Smooth muscle cell (in vitro differentiated cells): Measurements from ENCODE around the gene TLK1. TPM values are rescaled to one million over a fixed set of nuclear protein-coding genes. Genes with fewer than 3 reads are reported as not detected.

Experiments
- DNase-seq: peaks from one replicate; lab custom pipeline; 2025; ENCODE audit not compliant: unreplicated experiment; lab: John Stamatoyannopoulos, UW
- H2AFZ ChIP-seq: fragments of 200-600 bp; sonication (generic); 2 replicates; pipeline ENCODE4 v1.6.0; 2016; ENCODE audit warnings: antibody characterized with exemption, low read depth, mild to moderate bottlenecking
- H3F3A ChIP-seq: fragments of 200-600 bp; sonication (generic); 2 replicates; pipeline ENCODE4 v1.6.0; 2017; ENCODE audit warnings: antibody characterized with exemption, low read depth
- H3K27ac ChIP-seq: fragments of 200-600 bp; sonication (generic); 2 replicates; pipeline ENCODE4 v1.5.1; 2016; ENCODE audit warnings: low read depth, mild to moderate bottlenecking
- H3K27me3 ChIP-seq: fragments of 200-600 bp; sonication (generic); 2 replicates; pipeline ENCODE4 v1.6.1; 2016; ENCODE audit warnings: low read depth, mild to moderate bottlenecking
- H3K36me3 ChIP-seq: fragments of 200-600 bp; sonication (generic); 2 replicates; pipeline ENCODE4 v1.5.1; 2016; ENCODE audit warnings: low read depth
- H3K4me1 ChIP-seq: fragments of 200-600 bp; sonication (generic); 2 replicates; pipeline ENCODE4 v1.5.1; 2016; ENCODE audit warnings: low read depth
- H3K4me2 ChIP-seq: fragments of 200-600 bp; sonication (generic); 2 replicates; pipeline ENCODE4 v1.6.0; 2016; ENCODE audit warnings: mild to moderate bottlenecking
- H3K4me3 ChIP-seq: fragments of 200-600 bp; sonication (generic); 2 replicates; pipeline ENCODE4 v1.5.1; 2016; ENCODE audit warnings: mild to moderate bottlenecking
- H3K79me2 ChIP-seq: fragments of 200-600 bp; sonication (generic); 2 replicates; pipeline ENCODE4 v1.6.0; 2016; ENCODE audit warnings: low read depth, mild to moderate bottlenecking
- H3K9ac ChIP-seq: fragments of 200-600 bp; sonication (generic); 2 replicates; pipeline ENCODE4 v1.6.0; 2016; ENCODE audit warnings: low read depth
- H3K9me3 ChIP-seq: fragments of 200-600 bp; sonication (generic); replicated peaks from 2 replicates; pipeline ENCODE4 v1.5.1; 2016; ENCODE audit warnings: low read depth
- H4K20me1 ChIP-seq: fragments of 200-600 bp; sonication (generic); 2 replicates; pipeline ENCODE4 v1.6.0; 2016; ENCODE audit warnings: low read depth
- WGBS: methylation state at CpG from one replicate; pipeline ENCODE4 v1.1.7; 2016; ENCODE audit warnings: low lambda C conversion rate; 5-methylcytosine and 5-hydroxymethylcytosine counted together
- polyA plus RNA-seq: library from polyadenylated mRNA; unstranded; fragments of >200 nt; fragmentation: Nextera tagmentation; extraction: Ambion mirVana; gene quantifications from 2 replicates; pipeline ENCODE4 v1.2.1, GENCODE V29; 2016
- total RNA-seq: library from RNA; depleted of rRNA; stranded (reverse); fragments of >200 nt; gene quantifications from 2 replicates; pipeline ENCODE4 v1.2.3, GENCODE V29; 2014
- TF ChIP-seq, protein P1 (sequence below): fragments of 200-600 bp; sonication (generic); IDR thresholded peaks from 2 replicates; pipeline ENCODE4 v1.5.1; 2017; ENCODE audit warnings: borderline replicate concordance, mild to moderate bottlenecking, antibody characterized with exemption; ENCODE audit not compliant: insufficient read depth, poor library complexity, severe bottlenecking

The TLK1 gene
- total and polyA plus RNA-seq, 2 experiments from 2014 or later, result 3.2 to 20.0 TPM

DNA sequence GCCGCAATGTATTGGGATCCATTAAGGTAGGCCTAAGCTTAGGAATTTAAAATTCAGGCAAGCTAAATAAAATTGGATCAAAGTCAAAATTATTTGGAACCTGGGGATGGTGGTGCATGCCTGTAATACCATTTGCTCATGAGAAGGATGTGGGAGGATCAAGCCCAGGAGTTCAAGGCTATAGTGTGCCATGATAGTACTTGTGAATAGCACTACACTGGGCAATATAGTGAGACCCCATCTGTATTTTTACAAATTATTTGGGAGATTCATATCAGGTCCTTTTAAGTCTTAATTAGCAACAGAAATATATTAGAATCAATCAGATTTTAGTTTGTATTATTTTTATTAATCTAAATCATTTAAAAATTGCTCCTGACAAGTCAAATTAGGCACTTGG, 39.8 kb upstream of the TLK1 start:
- no peak overlapping the region for H3K9ac ChIP-seq
- H3K4me3 ChIP-seq, result no peak overlapping the region
- H3K4me2 ChIP-seq, result no peak overlapping the region
- TF ChIP-seq, protein P1, sequence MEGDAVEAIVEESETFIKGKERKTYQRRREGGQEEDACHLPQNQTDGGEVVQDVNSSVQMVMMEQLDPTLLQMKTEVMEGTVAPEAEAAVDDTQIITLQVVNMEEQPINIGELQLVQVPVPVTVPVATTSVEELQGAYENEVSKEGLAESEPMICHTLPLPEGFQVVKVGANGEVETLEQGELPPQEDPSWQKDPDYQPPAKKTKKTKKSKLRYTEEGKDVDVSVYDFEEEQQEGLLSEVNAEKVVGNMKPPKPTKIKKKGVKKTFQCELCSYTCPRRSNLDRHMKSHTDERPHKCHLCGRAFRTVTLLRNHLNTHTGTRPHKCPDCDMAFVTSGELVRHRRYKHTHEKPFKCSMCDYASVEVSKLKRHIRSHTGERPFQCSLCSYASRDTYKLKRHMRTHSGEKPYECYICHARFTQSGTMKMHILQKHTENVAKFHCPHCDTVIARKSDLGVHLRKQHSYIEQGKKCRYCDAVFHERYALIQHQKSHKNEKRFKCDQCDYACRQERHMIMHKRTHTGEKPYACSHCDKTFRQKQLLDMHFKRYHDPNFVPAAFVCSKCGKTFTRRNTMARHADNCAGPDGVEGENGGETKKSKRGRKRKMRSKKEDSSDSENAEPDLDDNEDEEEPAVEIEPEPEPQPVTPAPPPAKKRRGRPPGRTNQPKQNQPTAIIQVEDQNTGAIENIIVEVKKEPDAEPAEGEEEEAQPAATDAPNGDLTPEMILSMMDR, result no peak
- H3K9me3 ChIP-seq, result no peaks in the 10 kb centered on the region
- DNase-seq, result no peak
- H3K4me1 ChIP-seq, result no peaks in the 10 kb centered on the region
- H3F3A ChIP-seq, result no peaks in the 10 kb centered on the region
- no peaks in the 10 kb centered on the region for H4K20me1 ChIP-seq
- WGBS, result 95% methylated on average over 1 of the region's 1 CpG
- no peaks in the 10 kb centered on the region for H3K36me3 ChIP-seq
- H2AFZ ChIP-seq, result no peak overlapping the region
- no peaks in the 10 kb centered on the region for H3K79me2 ChIP-seq
- H3K27ac ChIP-seq, result no peak overlapping the region
- no peaks in the 10 kb centered on the region for H3K27me3 ChIP-seq

DNA sequence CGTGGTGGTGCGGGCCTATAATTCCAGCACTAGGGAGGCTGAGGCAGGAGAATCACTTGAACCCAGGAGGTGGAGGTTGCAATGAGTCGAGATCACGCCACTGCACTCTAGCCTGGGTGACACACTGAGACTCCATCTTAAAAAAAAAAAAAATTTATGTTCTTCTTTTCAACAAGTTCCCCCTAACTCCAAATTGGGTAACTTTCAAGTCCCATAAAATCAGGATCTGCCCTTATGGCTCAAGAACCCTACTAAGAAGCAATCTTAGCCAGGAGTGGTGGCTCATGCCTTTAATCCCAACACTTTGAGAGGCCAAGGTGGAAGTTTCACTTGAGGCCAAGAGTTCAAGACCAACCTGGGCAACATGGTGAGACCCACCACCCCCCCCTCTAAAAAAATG, 30.3 kb upstream of the TLK1 start:
- no peak overlapping the region for H3K9ac ChIP-seq
- no peak overlapping the region for H3K4me2 ChIP-seq
- H4K20me1 ChIP-seq, result no peaks in the 10 kb centered on the region
- H3K79me2 ChIP-seq, result no peaks in the 10 kb centered on the region
- H3K4me3 ChIP-seq, result no peak overlapping the region
- no peak overlapping the region for H2AFZ ChIP-seq
- TF ChIP-seq, protein P1, result no peak
- no peaks in the 10 kb centered on the region for H3K27me3 ChIP-seq
- H3F3A ChIP-seq, result no peaks in the 10 kb centered on the region
- no peaks in the 10 kb centered on the region for H3K36me3 ChIP-seq
- H3K4me1 ChIP-seq, result no peaks in the 10 kb centered on the region
- WGBS, result 98% methylated on average over 4 of the region's 4 CpGs
- DNase-seq, result no peak
- no peak overlapping the region for H3K27ac ChIP-seq
- no peaks in the 10 kb centered on the region for H3K9me3 ChIP-seq

DNA sequence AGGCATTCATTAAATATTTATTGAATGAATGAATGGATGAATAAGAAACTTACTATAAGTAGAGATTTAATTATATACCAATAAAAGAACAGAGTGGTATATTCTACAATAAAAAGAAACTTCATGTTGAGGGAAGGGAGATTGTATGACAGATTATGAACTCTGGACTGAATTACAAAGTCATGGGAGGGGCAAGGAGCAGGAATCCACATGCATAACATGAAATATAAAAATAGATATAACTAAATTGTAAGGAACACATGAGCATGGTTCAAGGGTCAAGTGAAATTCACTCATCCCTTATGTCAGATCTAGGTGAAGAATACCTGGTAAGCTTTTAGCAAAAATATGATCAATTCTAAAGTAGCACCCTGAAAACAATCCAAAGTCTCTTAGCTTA, 27.1 kb upstream of the TLK1 start:
- DNase-seq, result no peak
- H3K9ac ChIP-seq, result no peak overlapping the region
- H3K9me3 ChIP-seq, result no peaks in the 10 kb centered on the region
- H3K4me1 ChIP-seq, result no peaks in the 10 kb centered on the region
- no peak overlapping the region for H3K4me3 ChIP-seq
- TF ChIP-seq, protein P1, result no peak
- no peak overlapping the region for H3K27ac ChIP-seq
- no peaks in the 10 kb centered on the region for H3F3A ChIP-seq
- H2AFZ ChIP-seq, result no peak overlapping the region
- H3K4me2 ChIP-seq, result no peak overlapping the region
- no peaks in the 10 kb centered on the region for H3K36me3 ChIP-seq
- no peaks in the 10 kb centered on the region for H3K27me3 ChIP-seq
- no peaks in the 10 kb centered on the region for H4K20me1 ChIP-seq
- H3K79me2 ChIP-seq, result no peaks in the 10 kb centered on the region

DNA sequence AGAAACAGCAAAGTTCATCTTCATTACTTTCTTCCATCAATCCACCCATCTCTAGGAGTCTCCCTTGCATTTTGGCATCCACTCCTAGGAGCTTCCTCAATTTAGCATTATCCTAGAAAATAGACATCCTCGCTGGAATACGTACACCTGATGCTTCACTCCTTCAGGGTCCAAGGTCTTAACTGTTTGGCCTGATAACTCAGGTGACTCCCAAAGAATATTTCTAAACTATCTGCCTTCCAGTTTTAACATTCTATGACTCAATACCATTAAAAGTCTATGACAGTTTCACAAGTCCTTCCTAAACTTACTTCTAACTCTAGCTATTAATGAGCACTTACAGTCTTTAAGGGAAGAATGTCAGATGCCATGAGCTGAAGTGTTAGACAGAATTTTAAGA, 26.5 kb upstream of the TLK1 start:
- Histone ChIP-seq H2AFZ (no peak overlapping the region), H3K9me3 (no peaks in the 10 kb centered on the region), H3K36me3 (no peaks in the 10 kb centered on the region), H3K4me2 (no peak overlapping the region), H4K20me1 (no peaks in the 10 kb centered on the region), H3K4me3 (no peak overlapping the region), H3K9ac (no peak overlapping the region), H3K79me2 (no peaks in the 10 kb centered on the region), H3F3A (no peaks in the 10 kb centered on the region), H3K27ac (no peak overlapping the region), H3K4me1 (no peaks in the 10 kb centered on the region), H3K27me3 (no peaks in the 10 kb centered on the region)
- WGBS, result 96% methylated on average over 2 of the region's 2 CpGs
- TF ChIP-seq, protein P1, result no peak
- DNase-seq, result no peak
